MM.1S (cell line): ENCODE measurements around the gene SPTBN1.

Experiments
- DNase-seq: peaks from one replicate; pipeline ENCODE4 v3.0.0-alpha.2; 2015
- H2AFZ ChIP-seq: fragments of 300-600 bp; sonication (generic); 2 replicates; pipeline ENCODE4 v1.6.0; 2016; ENCODE audit warnings: antibody characterized with exemption, low read length
- H3F3A ChIP-seq: fragments of 300-600 bp; sonication (generic); 2 replicates; pipeline ENCODE4 v1.6.1; 2016; ENCODE audit warnings: mild to moderate bottlenecking, antibody characterized with exemption, low read length, moderate library complexity, mixed read lengths; ENCODE audit not compliant: insufficient read depth
- H3K27ac ChIP-seq: fragments of 300-600 bp; sonication (generic); 2 replicates; pipeline ENCODE4 v1.5.1; 2016; ENCODE audit warnings: mild to moderate bottlenecking, low read length
- H3K27me3 ChIP-seq: fragments of 300-600 bp; sonication (generic); replicated peaks from 2 replicates; pipeline ENCODE4 v1.6.0; 2016; ENCODE audit warnings: low read length; ENCODE audit not compliant: insufficient read depth
- H3K36me3 ChIP-seq: fragments of 300-600 bp; sonication (generic); replicated peaks from 2 replicates; pipeline ENCODE4 v1.6.1; 2016; ENCODE audit warnings: mild to moderate bottlenecking, low read length, mixed read lengths; ENCODE audit not compliant: insufficient read depth
- H3K4me1 ChIP-seq: fragments of 300-600 bp; sonication (generic); 2 replicates; pipeline ENCODE4 v1.6.1; 2016; ENCODE audit warnings: low read length, mixed read lengths
- H3K4me2 ChIP-seq: fragments of 300-600 bp; sonication (generic); 2 replicates; pipeline ENCODE4 v1.6.0; 2016; ENCODE audit warnings: low read depth, low read length
- H3K4me3 ChIP-seq: fragments of 300-600 bp; sonication (generic); 2 replicates; pipeline ENCODE4 v1.5.1; 2016; ENCODE audit warnings: low read length, mixed read lengths
- H3K79me2 ChIP-seq: fragments of 300-600 bp; sonication (generic); 2 replicates; pipeline ENCODE4 v1.6.1; 2016; ENCODE audit warnings: mixed run types, low read length, mixed read lengths
- H3K9ac ChIP-seq: fragments of 300-600 bp; sonication (generic); 2 replicates; pipeline ENCODE4 v1.6.1; 2016; ENCODE audit warnings: low read length, mixed read lengths
- H3K9me2 ChIP-seq: fragments of 300-600 bp; sonication (generic); replicated peaks from 2 replicates; pipeline ENCODE4 v1.6.1; 2016; ENCODE audit warnings: mild to moderate bottlenecking, low read length, mixed read lengths; ENCODE audit not compliant: insufficient read depth
- H3K9me3 ChIP-seq: fragments of 300-600 bp; sonication (generic); replicated peaks from 2 replicates; pipeline ENCODE4 v1.6.1; 2016; ENCODE audit warnings: mild to moderate bottlenecking, low read length, mixed read lengths; ENCODE audit not compliant: insufficient read depth
- H4K20me1 ChIP-seq: fragments of 300-600 bp; sonication (generic); 2 replicates; pipeline ENCODE4 v1.6.1; 2016; ENCODE audit warnings: mild to moderate bottlenecking, low read length, moderate library complexity, mixed read lengths; ENCODE audit not compliant: insufficient read depth
- EZH2 ChIP-seq: fragments of 300-600 bp; sonication (generic); optimal IDR thresholded peaks from 2 replicates; pipeline ENCODE3; 2017; ENCODE audit warnings: low read depth, mild to moderate bottlenecking, antibody characterized with exemption, low read length, mixed read lengths
- EZH2phosphoT487 ChIP-seq: fragments of 300-600 bp; sonication (generic); IDR thresholded peaks from 2 replicates; pipeline ENCODE4 v1.6.1; 2018; ENCODE audit warnings: antibody characterized with exemption, low read length
- TF ChIP-seq, protein P1 (sequence below): fragments of 300-600 bp; sonication (generic); IDR thresholded peaks from 2 replicates; pipeline ENCODE4 v1.5.1; 2016; ENCODE audit warnings: antibody characterized with exemption, low read length, mixed read lengths

Gene SPTBN1

GRCh38 chr2:54678719-54679118, 222.6 kb downstream of the SPTBN1 start:
- H3K4me3 ChIP-seq = no peak overlapping the region
- no peaks in the 10 kb centered on the region for H3K9me3 ChIP-seq
- H3K79me2 ChIP-seq = no peaks in the 10 kb centered on the region
- no peak overlapping the region for H2AFZ ChIP-seq
- H3K27me3 ChIP-seq = no peaks in the 10 kb centered on the region
- no peaks in the 10 kb centered on the region for H3K9me2 ChIP-seq
- TF ChIP-seq, protein P1, sequence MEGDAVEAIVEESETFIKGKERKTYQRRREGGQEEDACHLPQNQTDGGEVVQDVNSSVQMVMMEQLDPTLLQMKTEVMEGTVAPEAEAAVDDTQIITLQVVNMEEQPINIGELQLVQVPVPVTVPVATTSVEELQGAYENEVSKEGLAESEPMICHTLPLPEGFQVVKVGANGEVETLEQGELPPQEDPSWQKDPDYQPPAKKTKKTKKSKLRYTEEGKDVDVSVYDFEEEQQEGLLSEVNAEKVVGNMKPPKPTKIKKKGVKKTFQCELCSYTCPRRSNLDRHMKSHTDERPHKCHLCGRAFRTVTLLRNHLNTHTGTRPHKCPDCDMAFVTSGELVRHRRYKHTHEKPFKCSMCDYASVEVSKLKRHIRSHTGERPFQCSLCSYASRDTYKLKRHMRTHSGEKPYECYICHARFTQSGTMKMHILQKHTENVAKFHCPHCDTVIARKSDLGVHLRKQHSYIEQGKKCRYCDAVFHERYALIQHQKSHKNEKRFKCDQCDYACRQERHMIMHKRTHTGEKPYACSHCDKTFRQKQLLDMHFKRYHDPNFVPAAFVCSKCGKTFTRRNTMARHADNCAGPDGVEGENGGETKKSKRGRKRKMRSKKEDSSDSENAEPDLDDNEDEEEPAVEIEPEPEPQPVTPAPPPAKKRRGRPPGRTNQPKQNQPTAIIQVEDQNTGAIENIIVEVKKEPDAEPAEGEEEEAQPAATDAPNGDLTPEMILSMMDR = no peak
- TF ChIP-seq EZH2phosphoT487 (no peak), EZH2 (no peak)
- H3K27ac ChIP-seq = no peak overlapping the region
- H3K9ac ChIP-seq = no peak overlapping the region
- DNase-seq = no peak
- H3F3A ChIP-seq = peaks cover 18% of the 10 kb centered on the region
- peaks cover 20% of the 10 kb centered on the region for H3K4me1 ChIP-seq
- no peaks in the 10 kb centered on the region for H3K36me3 ChIP-seq
- no peak overlapping the region for H3K4me2 ChIP-seq
- no peaks in the 10 kb centered on the region for H4K20me1 ChIP-seq

- H3K9me3 ChIP-seq = no peaks in the 10 kb centered on the region
- H3K4me3 ChIP-seq = no peak overlapping the region
- no peaks in the 10 kb centered on the region for H3K9me2 ChIP-seq
- H3K36me3 ChIP-seq = no peaks in the 10 kb centered on the region
- H3K27me3 ChIP-seq = no peaks in the 10 kb centered on the region
- no peak for TF ChIP-seq EZH2phosphoT487
- TF ChIP-seq, protein P1 = no peak
- no peak for TF ChIP-seq EZH2
- peaks cover 18% of the 10 kb centered on the region for H3F3A ChIP-seq
- H4K20me1 ChIP-seq = no peaks in the 10 kb centered on the region
- H3K4me1 ChIP-seq = peaks cover 19% of the 10 kb centered on the region
- H3K27ac ChIP-seq = no peak overlapping the region
- no peak overlapping the region for H3K4me2 ChIP-seq
- H2AFZ ChIP-seq = no peak overlapping the region
- DNase-seq = no peak
- H3K79me2 ChIP-seq = no peaks in the 10 kb centered on the region
- no peak overlapping the region for H3K9ac ChIP-seq
Observed at GRCh38 chr2:54680397-54681041, 224.4 kb downstream of the SPTBN1 start.

DNA sequence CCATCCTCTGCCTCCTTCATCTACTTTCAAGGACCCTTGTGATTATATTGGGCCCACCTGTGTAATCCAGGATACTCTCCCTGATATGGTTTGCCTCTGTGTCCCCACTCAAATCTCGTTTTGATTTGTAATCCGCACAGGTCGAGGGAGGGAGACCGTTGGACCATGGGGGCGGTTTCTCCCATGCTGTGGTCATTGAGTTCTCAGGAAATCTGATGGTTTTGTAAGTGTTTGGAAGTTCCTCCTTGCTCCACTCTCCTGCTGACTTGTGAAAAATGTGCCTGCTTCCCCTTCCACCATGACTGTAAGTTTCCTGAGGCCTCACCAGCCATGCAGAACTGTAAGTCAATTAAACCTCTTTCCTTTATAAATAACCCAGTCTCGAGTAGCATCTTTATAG, 225.3 kb downstream of the SPTBN1 start:
- TF ChIP-seq, protein P1 = no peak
- TF ChIP-seq EZH2 (no peak), EZH2phosphoT487 (no peak)
- Histone ChIP-seq H4K20me1 (no peaks in the 10 kb centered on the region), H3K27me3 (no peaks in the 10 kb centered on the region), H3F3A (peaks cover 17% of the 10 kb centered on the region), H3K79me2 (no peaks in the 10 kb centered on the region), H3K4me3 (no peak overlapping the region), H3K9me2 (no peaks in the 10 kb centered on the region), H3K4me1 (peaks cover 18% of the 10 kb centered on the region), H3K9ac (no peak overlapping the region), H3K4me2 (no peak overlapping the region), H2AFZ (no peak overlapping the region), H3K36me3 (no peaks in the 10 kb centered on the region), H3K9me3 (no peaks in the 10 kb centered on the region), H3K27ac (no peak overlapping the region)
- DNase-seq = no peak
